Measurements from ENCODE around the gene PMAIP1. TPM values are rescaled to one million over a fixed set of nuclear protein-coding genes. Genes with fewer than 3 reads are reported as not detected.

PMAIP1 gene
- polyA plus RNA-seq, 1 experiment: 57.1 TPM

DNA sequence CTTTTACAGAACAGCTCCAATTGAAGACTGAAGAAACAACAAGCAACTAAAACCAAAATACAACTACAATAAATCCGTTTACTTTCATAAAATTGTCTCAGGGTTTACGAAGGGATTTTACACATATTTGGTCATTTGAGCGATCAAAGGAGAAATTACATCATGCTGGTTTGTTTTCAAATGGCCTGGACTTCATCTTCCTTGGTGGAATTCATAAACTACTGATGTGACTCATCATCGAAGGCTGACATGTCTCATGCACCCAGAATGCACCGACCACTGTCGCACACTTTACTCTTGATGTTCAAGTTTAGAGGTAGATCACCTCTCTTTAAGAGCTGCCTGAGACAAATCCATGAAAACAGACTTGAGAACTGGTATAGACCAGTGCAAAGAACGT lies 25.6 kb upstream of the PMAIP1 start:
- TF ChIP-seq, protein P1, sequence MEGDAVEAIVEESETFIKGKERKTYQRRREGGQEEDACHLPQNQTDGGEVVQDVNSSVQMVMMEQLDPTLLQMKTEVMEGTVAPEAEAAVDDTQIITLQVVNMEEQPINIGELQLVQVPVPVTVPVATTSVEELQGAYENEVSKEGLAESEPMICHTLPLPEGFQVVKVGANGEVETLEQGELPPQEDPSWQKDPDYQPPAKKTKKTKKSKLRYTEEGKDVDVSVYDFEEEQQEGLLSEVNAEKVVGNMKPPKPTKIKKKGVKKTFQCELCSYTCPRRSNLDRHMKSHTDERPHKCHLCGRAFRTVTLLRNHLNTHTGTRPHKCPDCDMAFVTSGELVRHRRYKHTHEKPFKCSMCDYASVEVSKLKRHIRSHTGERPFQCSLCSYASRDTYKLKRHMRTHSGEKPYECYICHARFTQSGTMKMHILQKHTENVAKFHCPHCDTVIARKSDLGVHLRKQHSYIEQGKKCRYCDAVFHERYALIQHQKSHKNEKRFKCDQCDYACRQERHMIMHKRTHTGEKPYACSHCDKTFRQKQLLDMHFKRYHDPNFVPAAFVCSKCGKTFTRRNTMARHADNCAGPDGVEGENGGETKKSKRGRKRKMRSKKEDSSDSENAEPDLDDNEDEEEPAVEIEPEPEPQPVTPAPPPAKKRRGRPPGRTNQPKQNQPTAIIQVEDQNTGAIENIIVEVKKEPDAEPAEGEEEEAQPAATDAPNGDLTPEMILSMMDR (IDR thresholded peaks at IDR 0.05; ENCODE audit: low read depth, low read length): no peak
- H3K27ac ChIP-seq (ENCODE audit: low read depth, low read length): peak overlapping the region; percentile 87
- H3K9me3 ChIP-seq (ENCODE audit: control insufficient read depth, insufficient read depth, low read length): no peaks in the 10 kb centered on the region
- ChIA-PET POLR2A (interaction anchor here (3.6 kb wide), 1 partner anchor 26 kb away, joined by 18 read pairs; the partner anchor contains the start of gene PMAIP1), CTCF (interaction anchor here (0.6 to 1.5 kb wide), 3 partner anchors 37 to 243 kb away, joined by 3 to 5 read pairs (median 5); no protein-coding TSS in a partner anchor)
- peak; percentile 81 for DNase-seq (ENCODE audit: low read depth, low spot score)
- H3K27me3 ChIP-seq (ENCODE audit: control insufficient read depth, insufficient read depth, low read length): no peaks in the 10 kb centered on the region
- no peak overlapping the region for H3K4me3 ChIP-seq (ENCODE audit: low read depth, low read length)

DNA sequence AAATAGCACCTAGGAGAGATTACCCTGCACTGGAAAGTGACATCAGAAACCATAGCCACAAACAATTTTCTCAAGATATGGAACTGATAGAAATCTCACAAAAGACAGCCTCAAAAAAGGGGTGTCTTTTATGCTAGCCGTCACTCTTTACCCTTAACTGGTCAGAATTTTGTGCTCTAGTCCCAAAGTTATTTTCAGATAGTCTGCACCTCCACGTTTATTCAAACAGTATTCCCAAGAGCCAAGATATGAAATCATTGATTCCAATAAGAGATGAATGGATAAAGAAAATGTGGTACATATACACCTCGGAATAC lies 23.5 kb upstream of the PMAIP1 start:
- H3K9me3 ChIP-seq (ENCODE audit: control insufficient read depth, insufficient read depth, low read length): no peaks in the 10 kb centered on the region
- DNase-seq (ENCODE audit: low read depth, low spot score): no peak
- TF ChIP-seq, protein P1 (IDR thresholded peaks at IDR 0.05; ENCODE audit: low read depth, low read length): no peak
- H3K4me3 ChIP-seq (ENCODE audit: low read depth, low read length): no peak overlapping the region
- no peaks in the 10 kb centered on the region for H3K27me3 ChIP-seq (ENCODE audit: control insufficient read depth, insufficient read depth, low read length)
- H3K27ac ChIP-seq (ENCODE audit: low read depth, low read length): no peak overlapping the region
- ChIA-PET POLR2A (no interaction called here), CTCF (interaction anchor here (0.6 kb wide), 1 partner anchor 321 kb away, joined by 3 read pairs; no protein-coding TSS in a partner anchor)

DNA sequence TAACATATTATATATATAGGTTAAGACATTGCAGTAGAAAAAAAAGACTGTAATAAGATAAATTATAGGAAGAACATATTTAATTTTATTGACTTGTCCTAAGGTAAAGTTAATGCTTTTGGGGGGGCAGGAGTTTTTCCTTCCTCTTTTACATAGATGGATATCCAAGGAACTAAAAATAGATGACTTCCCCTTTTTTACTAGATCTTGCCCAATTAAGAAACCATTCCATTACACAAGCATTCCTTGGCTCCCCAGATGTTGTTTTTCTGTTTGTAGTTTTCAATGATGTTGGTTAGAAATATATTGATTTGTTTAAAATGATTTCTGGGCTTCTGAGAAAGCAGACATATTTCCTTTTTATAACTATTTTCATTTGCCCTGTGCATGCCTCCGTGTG lies 22.4 kb upstream of the PMAIP1 start:
- no peak for DNase-seq (ENCODE audit: low read depth, low spot score)
- ChIA-PET POLR2A (no interaction called here), CTCF (no interaction called here)
- Histone ChIP-seq H3K27me3 (ENCODE audit: control insufficient read depth, insufficient read depth, low read length) (no peaks in the 10 kb centered on the region), H3K9me3 (ENCODE audit: control insufficient read depth, insufficient read depth, low read length) (no peaks in the 10 kb centered on the region), H3K4me3 (ENCODE audit: low read depth, low read length) (no peak overlapping the region), H3K27ac (ENCODE audit: low read depth, low read length) (no peak overlapping the region)
- TF ChIP-seq, protein P1 (IDR thresholded peaks at IDR 0.05; ENCODE audit: low read depth, low read length): no peak

DNA sequence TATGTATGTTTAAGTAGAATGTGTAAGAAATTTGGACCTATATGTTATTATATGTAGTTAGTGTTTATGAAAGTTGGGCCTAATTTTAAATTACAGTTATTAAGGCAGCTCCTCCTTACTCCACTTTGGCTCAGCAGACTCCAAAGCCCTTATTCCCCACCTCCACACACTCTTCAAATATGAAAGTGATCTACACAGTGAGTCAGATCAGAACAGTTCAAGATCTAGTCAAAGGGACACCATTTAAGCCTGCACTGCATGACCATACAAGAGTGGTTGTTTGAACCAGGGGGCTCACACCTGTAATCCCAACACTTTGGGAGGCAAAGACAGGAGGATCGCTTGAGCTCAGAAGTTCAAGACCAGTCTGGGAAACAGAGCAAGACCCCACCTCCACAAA lies 21.2 kb upstream of the PMAIP1 start:
- ChIA-PET CTCF (no interaction called here), POLR2A (interaction anchor here (0.5 to 1.6 kb wide), 3 partner anchors 18 to 25 kb away, joined by 3 to 6 read pairs (median 4); partner anchors contain the start of gene PMAIP1)
- no peak overlapping the region for H3K4me3 ChIP-seq (ENCODE audit: low read depth, low read length)
- no peak for DNase-seq (ENCODE audit: low read depth, low spot score)
- H3K27ac ChIP-seq (ENCODE audit: low read depth, low read length): no peak overlapping the region
- no peaks in the 10 kb centered on the region for H3K27me3 ChIP-seq (ENCODE audit: control insufficient read depth, insufficient read depth, low read length)
- H3K9me3 ChIP-seq (ENCODE audit: control insufficient read depth, insufficient read depth, low read length): no peaks in the 10 kb centered on the region
- TF ChIP-seq, protein P1 (IDR thresholded peaks at IDR 0.05; ENCODE audit: low read depth, low read length): no peak

DNA sequence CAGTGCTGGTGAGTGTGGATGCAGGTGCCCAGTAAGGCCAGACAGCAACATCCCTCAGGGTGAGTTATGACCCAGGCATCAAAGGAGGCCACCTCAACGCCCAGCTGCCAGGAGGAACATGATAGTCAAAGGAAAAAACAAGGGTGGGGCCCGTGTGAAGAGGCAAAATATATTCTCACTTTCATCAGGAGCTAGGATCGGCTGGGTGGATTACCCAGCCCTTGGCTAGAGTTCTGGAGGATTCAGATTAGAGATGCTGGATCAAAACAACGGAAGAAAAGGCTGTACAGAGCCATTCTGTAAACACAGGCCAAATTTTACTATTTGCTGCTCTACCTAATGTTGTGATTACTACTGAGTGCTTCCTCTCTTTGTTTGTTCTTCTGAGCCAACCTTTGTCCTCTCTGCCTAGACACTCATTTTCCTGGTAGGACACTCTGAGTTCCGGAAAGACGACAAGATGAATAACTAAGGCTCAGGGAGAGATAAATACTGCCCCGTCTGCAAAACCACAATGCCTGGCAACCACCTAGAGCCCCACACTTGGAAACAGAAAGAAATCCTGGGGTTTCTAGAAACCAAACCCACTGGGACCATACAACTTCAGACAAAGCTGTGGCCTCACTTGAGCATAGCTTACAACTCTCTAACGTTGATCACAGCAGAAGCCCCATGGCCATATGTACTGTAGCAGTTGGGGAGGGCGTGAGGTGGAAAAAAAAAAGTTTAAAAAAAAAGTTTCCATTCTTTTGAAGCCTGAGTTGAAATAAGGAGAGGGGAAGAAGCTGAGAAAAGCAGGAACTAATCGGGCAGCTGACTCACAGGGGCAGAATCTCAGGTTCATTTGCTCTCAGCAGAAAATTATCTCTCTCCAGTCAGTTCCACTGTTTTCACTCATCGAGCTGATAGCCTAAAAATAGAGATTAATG lies 17.8 kb upstream of the PMAIP1 start:
- Histone ChIP-seq H3K9me3 (ENCODE audit: control insufficient read depth, insufficient read depth, low read length) (no peaks in the 10 kb centered on the region), H3K27me3 (ENCODE audit: control insufficient read depth, insufficient read depth, low read length) (no peaks in the 10 kb centered on the region), H3K27ac (ENCODE audit: low read depth, low read length) (peak overlapping the region; percentile 81), H3K4me3 (ENCODE audit: low read depth, low read length) (no peak overlapping the region)
- DNase-seq (ENCODE audit: low read depth, low spot score): no peak
- POLR2A ChIA-PET: interaction anchor here (0.6 to 2.1 kb wide), 3 partner anchors 10 to 18 kb away, joined by 3 to 24 read pairs (median 4); partner anchors contain the start of gene PMAIP1
- TF ChIP-seq, protein P1 (IDR thresholded peaks at IDR 0.05; ENCODE audit: low read depth, low read length): no peak
- CTCF ChIA-PET: interaction anchor here (0.7 kb wide), 1 partner anchor 18 kb away, joined by 4 read pairs; no protein-coding TSS in a partner anchor
